Peyer's patch (tissue), 4 donors: ENCODE data around the gene AK1.

ENCODE experiments used
- CTCF ChIP-seq, 6 experiments: fragments of 450-650 bp in 4 of 6; fragments of 200-600 bp in 2 of 6; sonication (generic) in 1 of 6; IDR thresholded peaks; one replicate each; pipeline ENCODE4 v1.5.1; 2017 to 2019; ENCODE audit warnings: antibody characterized with exemption in 6 of 6, mild to moderate bottlenecking in 3 of 6, moderate library complexity in 1 of 6
- POLR2A ChIP-seq, 2 donors: fragments of 450-650 bp; IDR thresholded peaks; one replicate each; pipeline ENCODE4 v1.5.1; 2017; ENCODE audit warnings: antibody characterized with exemption in 2 of 2, mild to moderate bottlenecking in 2 of 2, moderate library complexity in 2 of 2

DNA sequence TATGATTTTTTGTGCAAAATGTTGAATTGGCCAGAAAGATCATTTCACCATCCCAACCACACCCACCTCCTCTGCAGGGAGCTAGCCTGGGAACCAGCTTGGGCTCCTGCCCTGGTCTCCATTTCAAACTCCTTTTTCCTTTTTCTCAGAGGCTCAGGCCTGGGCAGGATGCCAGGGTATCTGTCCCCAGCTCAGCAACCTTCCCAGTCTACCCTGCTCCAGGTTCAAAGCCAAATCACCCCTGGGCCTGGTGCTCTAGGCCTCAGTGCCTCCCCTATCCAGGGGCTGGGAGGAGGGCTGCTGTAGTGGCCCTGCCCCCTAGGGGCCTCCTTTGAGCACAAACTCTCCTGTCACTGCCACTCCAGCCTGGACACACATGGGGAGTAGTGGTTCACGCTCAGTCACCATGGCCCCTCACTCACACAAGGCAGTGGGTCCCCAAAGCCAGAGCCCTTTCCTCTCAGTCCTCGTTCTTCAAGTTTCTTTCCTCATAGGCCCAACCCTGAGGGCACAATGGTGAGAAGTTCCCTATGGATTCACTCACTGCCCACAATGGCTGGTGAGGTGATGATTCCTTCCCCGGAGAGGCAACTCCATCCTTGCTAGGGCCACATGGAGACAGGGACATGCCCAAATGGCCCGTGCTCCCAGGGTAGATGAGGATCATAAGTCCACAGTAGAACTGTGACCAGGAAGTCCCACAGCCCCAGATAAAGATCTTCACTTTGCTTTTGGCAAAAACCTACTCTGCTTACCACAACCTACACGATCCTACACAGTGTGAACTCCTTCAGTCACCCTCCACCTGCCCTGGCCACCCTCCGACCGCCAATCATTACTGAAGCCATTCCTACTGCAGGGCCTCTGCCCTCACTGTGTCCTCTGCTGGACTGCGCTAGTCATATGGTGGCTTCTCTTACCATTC lies 41.0 kb upstream of the AK1 start:
- no peak for TF ChIP-seq CTCF (IDR thresholded peaks at IDR 0.05)
- no peak for TF ChIP-seq POLR2A (IDR thresholded peaks at IDR 0.05)
